Erythroblast (primary cell): ENCODE measurements around the gene MEPE.
A peak's percentile ranks its signal among the peaks of the same experiment; 100 is the strongest.
"Not testable (repeated sequence)": the region's sequence is repeated elsewhere in the genome, so short reads cannot be mapped to it uniquely, and the experiment has no call there.

ENCODE experiments used
- DNase-seq, 2 experiments: peaks; one replicate each; lab custom pipeline; 2025; lab: John Stamatoyannopoulos, UW
- GATA1 ChIP-seq: IDR thresholded peaks from 2 replicates; pipeline ENCODE4 v1.6.1; 2011; ENCODE audit warnings: low read depth, mild to moderate bottlenecking, control low read depth, low read length, moderate library complexity
- POLR2A ChIP-seq: IDR thresholded peaks from 2 replicates; pipeline ENCODE4 v1.6.1; 2011; ENCODE audit warnings: mild to moderate bottlenecking, low read length

The MEPE gene

DNA sequence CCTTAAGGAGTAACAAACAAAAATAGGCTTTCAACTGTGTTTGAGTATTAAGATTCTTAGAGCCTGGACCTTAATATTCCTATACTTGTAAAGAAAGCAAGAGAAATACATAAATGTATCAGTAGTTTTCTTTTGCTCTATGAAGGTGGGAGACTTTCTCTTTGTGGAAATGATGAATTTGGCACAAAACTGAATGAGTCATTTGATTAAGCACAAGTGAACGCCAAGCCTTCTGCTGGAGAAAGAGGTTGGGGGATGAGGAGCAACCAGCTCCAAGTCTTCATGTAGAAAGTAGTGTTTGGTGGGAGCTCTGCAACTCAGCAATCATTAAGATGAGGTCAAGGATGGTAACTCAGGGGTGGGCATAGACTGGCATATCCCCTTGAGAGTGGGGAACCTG, 49.6 kb downstream of the MEPE start:
- no peak for DNase-seq
- TF ChIP-seq POLR2A (no peak), GATA1 (no peak)

- no peak for DNase-seq
- TF ChIP-seq POLR2A: no peak
- TF ChIP-seq GATA1: no peak
Observed at GRCh38 chr4:87882861-87883260, 50.1 kb downstream of the MEPE start.

GRCh38 chr4:87884976-87885549, 52.3 kb downstream of the MEPE start:
- no peak for TF ChIP-seq GATA1
- no peak for TF ChIP-seq POLR2A
- peak; percentile 33 to 83 for DNase-seq

GRCh38 chr4:87886083-87886482, 53.3 kb downstream of the MEPE start:
- no peak for TF ChIP-seq GATA1
- TF ChIP-seq POLR2A: no peak
- DNase-seq: no peak

GRCh38 chr4:87890753-87891152, 58.0 kb downstream of the MEPE start:
- not testable (repeated sequence) for DNase-seq

DNA sequence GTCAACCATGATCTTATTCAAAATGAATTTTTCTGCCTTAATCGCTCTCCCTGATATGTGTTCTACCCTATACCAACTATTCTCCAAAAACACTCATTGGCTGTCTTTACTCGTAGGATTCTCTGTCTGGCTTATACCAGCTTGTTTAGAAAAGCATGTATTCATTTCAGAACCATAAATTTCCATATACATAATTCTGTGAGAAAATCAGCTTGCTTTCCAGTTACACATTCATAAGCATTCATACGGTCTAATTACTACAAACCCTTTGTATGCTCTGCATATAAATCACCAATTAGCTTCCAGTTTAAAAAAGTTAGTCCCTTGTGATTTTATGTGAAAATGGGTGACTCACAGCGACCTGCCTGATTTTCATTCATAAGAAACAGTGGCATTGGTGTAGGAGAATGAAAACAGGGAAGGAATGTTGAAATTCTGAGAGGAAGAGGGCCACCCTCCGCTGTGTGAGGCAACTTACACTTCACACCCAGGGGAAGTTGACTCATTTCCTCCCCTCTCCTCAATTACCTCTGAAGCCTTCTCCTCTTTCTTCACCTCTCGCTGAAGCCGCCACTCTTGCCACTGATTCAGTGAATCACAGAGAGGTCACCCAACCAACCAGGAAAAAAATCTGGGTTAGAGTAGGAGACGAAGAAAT, 63.3 kb downstream of the MEPE start:
- no peak for TF ChIP-seq GATA1
- no peak for TF ChIP-seq POLR2A
- no peak for DNase-seq
